ENCODE measurements around the gene GINS3.

The GINS3 gene

GRCh38 chr16:58426966-58427365 lies 34.7 kb downstream of the GINS3 start:
- no peak for DNase-seq

- DNase-seq, result no peak
Measured at GRCh38 chr16:58428621-58429542, 36.6 kb downstream of the GINS3 start.

- no peak for DNase-seq
Measured at GRCh38 chr16:58430718-58431117, 38.4 kb downstream of the GINS3 start.

GRCh38 chr16:58433569-58433951 lies 41.3 kb downstream of the GINS3 start:
- no peak for DNase-seq

- DNase-seq, result no peak
Measured at GRCh38 chr16:58435779-58436178, 43.5 kb downstream of the GINS3 start.

- no peak for DNase-seq
Measured at GRCh38 chr16:58440131-58440530, 47.9 kb downstream of the GINS3 start.

- DNase-seq, result no peak
Measured at GRCh38 chr16:58442547-58442946, 50.3 kb downstream of the GINS3 start.

GRCh38 chr16:58443783-58444182 lies 51.5 kb downstream of the GINS3 start:
- DNase-seq, result no peak

- no peak for DNase-seq
Measured at GRCh38 chr16:58444265-58444664, 52.0 kb downstream of the GINS3 start.

- DNase-seq, result no peak
Measured at GRCh38 chr16:58448890-58449289, 56.6 kb downstream of the GINS3 start.

- no peak for DNase-seq
Measured at GRCh38 chr16:58449306-58449705, 57.0 kb downstream of the GINS3 start.

- DNase-seq, result no peak
Measured at GRCh38 chr16:58449768-58450167, 57.5 kb downstream of the GINS3 start.

- no peak for DNase-seq
Measured at GRCh38 chr16:58450590-58450989, 58.3 kb downstream of the GINS3 start.

- no peak for DNase-seq
Measured at GRCh38 chr16:58451265-58451689, 59.0 kb downstream of the GINS3 start.

GRCh38 chr16:58451945-58452401 lies 59.7 kb downstream of the GINS3 start:
- DNase-seq, result peak; percentile 18

- DNase-seq, result no peak
Measured at GRCh38 chr16:58452640-58453039, 60.4 kb downstream of the GINS3 start.

GRCh38 chr16:58454178-58454577 lies 61.9 kb downstream of the GINS3 start:
- DNase-seq, result no peak

- DNase-seq, result no peak
Measured at GRCh38 chr16:58454856-58455255, 62.6 kb downstream of the GINS3 start.

Data from fibroblast of skin of right biceps (primary cell).